Fibroblast of mammary gland (primary cell): Measurements from ENCODE around the gene THAP4.

Source experiments
- DNase-seq: peaks from one replicate; pipeline ENCODE4 v3.0.0-alpha.2; 2010; ENCODE audit warnings: low read depth
- H3K4me3 ChIP-seq: 2 replicates; pipeline ENCODE4 v1.5.1; 2011; ENCODE audit warnings: low read depth, mild to moderate bottlenecking, low read length, moderate library complexity; ENCODE audit not compliant: control insufficient read depth
- TF ChIP-seq, protein P1 (sequence below): conservative IDR thresholded peaks from 2 replicates; pipeline ENCODE4 v1.5.1; 2011; ENCODE audit warnings: low read depth, low read length, inconsistent platforms; ENCODE audit not compliant: control insufficient read depth, insufficient read depth

Gene THAP4

DNA sequence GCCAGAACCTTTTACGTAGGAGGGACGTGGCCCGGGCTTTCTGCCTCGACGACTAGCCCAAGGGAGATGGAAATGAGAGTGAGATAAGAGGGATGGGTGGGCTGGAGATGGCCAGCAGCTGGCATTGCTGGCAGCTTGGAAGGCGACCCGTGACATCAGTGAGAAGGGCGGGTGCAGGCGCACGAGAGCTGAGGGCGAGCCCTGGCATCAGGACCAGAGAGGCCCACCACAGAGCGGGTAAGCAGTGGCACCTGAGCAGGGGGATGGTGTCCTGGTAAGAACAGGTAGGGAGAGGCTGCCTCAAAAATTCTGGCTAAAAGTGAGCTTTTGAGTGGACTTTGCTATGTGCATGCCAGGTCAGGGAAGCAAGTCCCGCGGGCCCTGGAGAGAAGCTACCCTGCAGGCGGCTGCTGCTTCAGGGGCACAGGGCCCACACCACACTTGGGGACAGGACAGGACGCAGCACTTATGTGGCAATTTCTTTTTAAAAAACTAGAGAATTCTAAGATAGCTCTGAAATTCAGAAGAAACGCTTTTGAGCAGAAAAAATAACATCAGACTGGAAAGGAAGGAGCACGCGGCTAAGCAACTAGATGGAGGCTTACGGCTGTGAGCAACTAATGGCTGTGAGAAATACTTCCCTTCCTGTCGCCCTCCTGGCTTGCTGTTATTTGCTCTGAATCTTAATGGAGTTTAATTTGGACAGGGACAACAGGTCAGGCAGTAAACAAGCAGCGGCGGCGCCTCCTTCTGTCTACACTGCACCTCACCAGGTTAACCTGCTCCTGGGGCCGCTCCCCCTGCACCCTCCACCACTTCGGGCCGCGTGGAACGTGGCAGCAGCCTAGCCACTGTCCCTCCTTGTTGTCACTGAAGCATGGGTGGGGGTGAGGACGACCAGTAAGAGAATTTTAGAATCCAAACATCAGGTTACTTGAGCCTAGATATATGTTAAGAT, 20.5 kb downstream of the THAP4 start:
- DNase-seq, result no peak
- H3K4me3 ChIP-seq, result no peak overlapping the region
- TF ChIP-seq, protein P1, sequence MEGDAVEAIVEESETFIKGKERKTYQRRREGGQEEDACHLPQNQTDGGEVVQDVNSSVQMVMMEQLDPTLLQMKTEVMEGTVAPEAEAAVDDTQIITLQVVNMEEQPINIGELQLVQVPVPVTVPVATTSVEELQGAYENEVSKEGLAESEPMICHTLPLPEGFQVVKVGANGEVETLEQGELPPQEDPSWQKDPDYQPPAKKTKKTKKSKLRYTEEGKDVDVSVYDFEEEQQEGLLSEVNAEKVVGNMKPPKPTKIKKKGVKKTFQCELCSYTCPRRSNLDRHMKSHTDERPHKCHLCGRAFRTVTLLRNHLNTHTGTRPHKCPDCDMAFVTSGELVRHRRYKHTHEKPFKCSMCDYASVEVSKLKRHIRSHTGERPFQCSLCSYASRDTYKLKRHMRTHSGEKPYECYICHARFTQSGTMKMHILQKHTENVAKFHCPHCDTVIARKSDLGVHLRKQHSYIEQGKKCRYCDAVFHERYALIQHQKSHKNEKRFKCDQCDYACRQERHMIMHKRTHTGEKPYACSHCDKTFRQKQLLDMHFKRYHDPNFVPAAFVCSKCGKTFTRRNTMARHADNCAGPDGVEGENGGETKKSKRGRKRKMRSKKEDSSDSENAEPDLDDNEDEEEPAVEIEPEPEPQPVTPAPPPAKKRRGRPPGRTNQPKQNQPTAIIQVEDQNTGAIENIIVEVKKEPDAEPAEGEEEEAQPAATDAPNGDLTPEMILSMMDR, result no peak

DNA sequence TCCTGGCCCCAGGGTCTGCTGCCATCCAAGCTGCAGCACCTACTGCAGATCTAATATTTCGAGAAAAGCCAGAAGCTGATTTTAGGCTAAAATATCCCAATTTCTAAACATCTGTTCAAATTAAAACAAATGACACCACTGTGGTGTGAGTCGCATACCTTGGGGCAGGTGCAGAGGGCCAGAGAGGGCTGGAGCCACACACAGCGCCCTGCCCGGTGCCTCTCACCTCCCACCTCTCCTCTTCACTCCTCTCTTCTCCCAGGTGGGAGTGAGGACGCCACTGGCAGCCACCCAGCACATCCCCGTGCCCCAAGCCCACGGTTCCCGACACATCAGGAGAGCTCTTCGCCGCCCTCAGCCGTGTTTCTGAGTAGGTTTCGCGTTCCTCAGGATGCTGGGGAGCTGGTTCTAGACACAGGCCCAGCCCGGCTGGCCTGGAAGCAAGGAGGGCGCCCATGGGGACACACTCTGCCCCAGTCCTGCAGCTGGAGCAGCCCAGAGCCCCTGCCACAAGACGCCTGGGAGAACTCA, 21.4 kb downstream of the THAP4 start:
- no peak for DNase-seq
- H3K4me3 ChIP-seq, result no peak overlapping the region
- TF ChIP-seq, protein P1, result no peak

DNA sequence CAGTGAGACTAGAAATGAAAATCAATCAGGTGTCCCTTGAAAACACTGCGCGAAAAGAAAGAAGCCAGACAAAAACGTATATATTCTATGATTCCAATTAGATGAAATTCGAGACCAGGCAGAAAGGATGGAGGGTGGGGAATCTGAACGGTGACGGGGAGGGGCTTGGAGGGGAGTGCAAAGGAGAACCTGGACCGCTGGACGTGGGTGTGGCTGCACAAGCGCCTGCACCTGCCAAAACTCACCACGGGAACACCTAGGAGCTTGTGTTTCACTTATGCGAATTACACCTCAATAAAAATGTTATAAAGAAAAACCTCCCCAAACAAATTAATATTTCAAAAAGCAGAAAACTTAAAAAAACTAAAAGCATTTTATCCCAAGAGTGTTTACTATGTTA, 21.9 kb downstream of the THAP4 start:
- TF ChIP-seq, protein P1, result no peak
- no peak for DNase-seq
- no peak overlapping the region for H3K4me3 ChIP-seq

DNA sequence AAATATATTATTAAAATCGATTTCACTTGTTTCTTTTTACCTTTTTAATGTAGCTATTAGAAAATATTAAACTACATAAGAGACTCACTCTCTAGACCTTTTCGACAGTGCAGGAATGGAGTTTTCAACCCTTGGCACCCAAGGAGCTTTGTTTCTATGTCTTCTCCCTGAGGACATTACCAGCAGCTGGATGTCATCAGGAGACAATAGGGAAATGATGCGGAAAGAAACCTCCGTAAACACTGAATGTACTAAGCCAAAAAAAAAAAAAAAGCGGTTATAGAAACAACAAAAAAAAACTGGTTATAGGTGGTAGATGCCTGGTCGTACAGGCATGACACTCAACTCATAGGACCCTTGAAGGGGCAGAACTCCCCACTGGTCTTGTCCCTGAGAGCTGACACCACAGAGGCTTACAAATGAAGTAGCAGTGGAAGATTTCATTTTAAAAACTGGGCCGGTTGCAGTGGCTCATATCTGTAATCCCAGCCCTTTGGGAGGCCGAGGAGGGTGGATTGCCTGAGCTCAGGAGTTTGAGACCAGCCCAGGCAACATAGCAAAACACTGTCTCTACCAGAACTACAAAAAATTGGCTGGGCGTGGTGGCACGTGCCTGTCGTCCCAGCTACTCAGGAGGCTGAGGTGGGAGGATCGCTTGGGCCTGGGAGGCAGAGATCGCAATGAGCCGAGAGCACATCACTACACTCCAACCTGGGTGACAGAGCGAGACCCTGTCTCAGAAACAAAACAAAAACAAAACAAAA, 23.8 kb downstream of the THAP4 start:
- peak; percentile 30 for DNase-seq
- H3K4me3 ChIP-seq, result no peak overlapping the region
- TF ChIP-seq, protein P1, result no peak

DNA sequence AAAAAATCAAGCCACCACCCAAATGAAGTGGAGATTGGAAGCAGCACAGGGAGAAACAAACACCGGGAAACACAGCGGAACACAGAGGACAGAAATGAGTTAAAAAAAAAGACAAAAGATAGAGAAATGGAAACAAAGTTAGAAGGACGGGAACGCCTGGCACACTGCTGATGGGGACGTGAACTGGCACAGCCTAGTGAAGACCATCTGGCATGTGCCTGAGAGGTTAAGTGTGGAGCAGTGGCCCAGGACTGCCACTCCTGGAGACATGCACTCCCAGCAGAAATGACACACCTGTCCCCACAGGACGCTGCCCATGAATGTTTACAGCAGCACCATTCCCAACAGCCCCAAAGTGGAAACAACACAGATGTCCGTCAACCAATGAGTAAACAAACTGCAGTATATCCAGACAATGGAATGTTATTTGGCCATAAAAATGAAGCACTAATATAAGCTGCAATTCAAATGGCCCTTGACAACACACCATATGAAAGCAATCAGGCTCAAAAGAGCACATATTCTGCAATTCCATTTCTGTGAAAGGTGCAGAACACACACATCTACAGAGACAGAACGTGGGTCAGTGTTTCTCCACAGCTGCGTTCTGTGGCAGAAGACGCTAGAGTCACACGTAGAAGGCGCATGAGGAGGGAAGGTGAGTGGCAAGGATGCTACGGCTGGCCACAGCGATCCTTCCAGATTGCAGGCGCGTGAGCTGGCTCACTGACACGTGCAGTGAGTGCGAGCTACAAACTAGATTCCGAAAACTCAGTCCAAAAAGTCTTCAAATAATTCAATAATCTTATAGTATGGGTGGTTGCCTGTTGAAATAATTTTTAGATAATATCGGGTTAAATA, 24.6 kb downstream of the THAP4 start:
- no peak for DNase-seq
- TF ChIP-seq, protein P1, result no peak
- H3K4me3 ChIP-seq, result no peak overlapping the region

DNA sequence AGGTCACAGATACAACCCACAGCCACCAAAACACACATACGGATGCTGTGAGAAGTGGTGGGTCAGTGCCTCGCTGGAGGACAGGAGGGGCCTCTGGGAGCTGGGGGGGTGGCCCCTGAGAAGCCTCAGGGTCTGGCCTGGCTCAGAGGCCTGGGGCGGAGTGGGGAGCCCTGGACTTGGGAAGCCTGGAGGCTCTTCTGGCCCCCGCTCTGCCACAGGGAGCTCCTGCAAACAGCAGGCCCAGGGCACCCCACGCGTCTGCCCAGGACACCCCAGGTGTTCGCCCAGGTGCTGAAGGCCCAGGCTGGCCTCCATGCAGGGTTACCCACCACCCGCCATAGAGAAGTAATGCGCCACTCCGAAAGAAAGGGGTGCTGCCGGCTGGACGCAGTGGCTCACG, 25.9 kb downstream of the THAP4 start:
- TF ChIP-seq, protein P1, result no peak
- H3K4me3 ChIP-seq, result no peak overlapping the region
- DNase-seq, result no peak
